ENCODE data around the gene DARS2.

DARS2 gene

DNA sequence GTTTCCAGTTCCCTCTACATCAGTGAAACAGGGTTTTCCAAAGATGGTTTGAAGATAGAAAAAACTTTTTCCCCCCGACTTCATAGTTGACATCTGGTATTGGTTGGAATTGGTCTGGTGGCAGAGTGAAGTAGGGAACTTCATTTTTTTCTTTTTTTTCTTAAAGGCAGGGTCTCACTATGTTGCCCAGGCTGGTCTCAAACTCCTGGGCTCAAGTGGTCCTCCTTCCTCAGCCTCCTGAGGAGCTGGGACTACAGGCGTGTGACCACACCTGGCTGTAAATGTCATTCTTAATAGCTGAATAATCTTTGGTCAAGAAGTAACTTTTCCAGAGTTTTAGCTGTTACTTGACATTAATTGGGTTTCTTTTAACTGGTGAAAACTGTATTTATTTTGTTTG is 65.4 kb downstream of the DARS2 start:
- no peak for DNase-seq

DNA sequence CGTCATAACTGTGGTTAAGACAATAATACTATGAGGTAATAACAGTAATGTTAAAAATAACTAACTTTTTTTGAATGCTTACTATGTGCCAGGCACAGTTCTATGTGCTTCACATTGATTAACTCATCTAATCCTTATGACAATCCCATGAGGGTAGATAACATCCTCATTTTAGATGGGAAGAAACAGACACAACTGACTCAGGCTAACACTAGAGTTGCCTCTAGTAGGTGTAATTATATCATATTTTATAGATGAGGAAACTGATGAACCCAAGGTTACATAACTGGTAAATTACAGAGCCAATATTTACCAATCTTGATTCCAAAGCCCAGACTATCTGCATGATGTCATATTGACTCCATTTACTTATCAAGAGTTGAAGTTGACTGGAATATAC is 69.1 kb downstream of the DARS2 start:
- DNase-seq, result no peak

DNA sequence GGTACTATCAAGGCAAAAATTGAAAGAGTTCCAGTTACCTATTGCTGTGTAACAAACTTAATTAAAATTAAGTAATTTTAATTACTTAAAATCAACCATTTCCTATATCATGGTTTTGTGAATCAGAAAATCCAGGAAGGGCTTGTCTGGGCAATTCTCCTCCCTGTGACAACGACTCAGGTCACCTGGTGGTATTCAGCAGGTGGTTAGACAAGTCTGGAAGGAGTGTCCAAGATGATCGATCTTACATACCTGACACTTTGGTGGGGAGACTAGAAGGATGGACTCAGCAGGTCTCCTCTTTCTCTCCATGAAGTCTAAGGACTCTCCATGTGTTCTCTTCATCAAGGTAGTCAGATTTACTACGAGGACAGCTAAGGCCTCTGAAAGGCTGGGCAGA is 69.7 kb downstream of the DARS2 start:
- DNase-seq, result no peak

DNA sequence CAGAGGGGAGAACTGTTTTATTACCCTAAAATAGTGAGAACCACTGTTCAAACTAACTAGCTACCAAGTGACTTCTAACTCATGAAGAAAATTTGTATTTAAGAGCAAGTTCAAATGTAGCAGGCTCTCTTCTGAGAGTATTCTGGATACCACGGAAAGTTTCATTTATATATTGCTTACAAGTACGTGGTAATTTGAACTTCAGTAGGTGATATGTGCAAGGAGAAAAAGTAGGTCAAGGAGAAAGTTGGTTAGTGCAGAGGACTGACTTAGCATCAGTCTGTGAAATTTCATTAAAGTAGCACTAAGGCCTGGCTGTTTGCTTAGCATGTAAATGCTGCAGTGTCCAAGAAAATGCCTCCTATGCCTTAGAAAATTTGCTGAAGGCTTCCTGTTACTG is 76.0 kb downstream of the DARS2 start:
- no peak for DNase-seq

DNA sequence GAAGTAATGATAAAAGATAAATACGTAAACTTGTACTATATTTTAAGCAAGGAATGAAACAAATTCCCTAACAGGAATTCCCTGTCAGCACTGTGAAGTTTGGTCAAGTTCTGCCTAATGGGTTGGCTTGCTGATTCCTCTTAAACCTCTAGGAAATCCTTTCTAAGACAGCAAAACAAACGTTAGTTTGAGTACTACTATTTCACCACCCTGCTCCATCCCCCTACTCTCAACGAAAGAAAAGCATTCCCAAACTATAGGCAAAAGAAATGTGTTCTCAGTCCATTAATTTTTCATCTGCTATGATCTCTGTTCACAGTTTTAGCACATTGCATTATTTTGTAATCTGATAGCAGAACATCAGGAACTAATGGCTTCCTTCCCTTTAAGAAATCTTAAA is 76.5 kb downstream of the DARS2 start:
- DNase-seq, result no peak

DNA sequence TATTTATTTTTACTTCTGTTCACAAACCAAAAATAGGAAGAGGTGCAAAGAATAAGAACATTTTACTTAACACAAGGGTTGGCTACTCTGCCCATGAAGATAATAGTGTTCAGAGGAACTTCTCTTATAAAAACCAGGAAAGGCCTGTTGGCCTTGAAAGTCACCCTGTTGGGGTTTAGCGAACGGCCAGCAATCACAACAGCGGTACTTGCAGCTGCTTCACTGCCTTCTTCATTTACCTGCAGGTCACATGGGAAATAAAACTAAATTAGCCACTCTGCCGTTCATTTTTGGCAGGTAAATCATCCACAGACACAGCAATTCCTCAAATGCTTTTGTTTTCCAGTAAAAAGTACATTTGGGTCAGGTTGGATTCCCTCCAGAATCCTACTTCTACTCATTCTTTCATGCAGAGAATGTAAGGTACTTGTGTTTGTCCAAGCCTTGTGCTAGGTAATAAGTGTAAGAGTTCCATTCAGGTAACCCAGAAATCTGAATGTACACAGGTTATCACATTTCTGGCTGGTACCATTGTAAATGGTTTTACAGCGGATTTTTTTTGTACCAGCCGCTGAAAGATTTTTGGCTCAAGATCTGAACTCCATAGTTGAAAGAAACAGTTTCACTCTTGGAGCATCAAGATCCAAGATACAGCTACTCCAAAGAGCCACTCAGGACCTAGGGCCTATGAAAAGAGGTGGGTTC is 79.5 kb downstream of the DARS2 start:
- DNase-seq, result no peak

Measured in NCI-H2029 treated with DMSO at 0.1 percent for 48 hours (cell line).